HG03139 (cell line): Measurements from ENCODE around the gene GSG1L.
"Not testable (repeated sequence)": the region's sequence is repeated elsewhere in the genome, so short reads cannot be mapped to it uniquely, and the experiment has no call there.

ENCODE experiments used
- ATAC-seq: cut with Tn5 transposase; IDR thresholded peaks from one replicate; pipeline ENCODE4 v1.9.1; 2021; ENCODE audit not compliant: unreplicated experiment

GSG1L gene

DNA sequence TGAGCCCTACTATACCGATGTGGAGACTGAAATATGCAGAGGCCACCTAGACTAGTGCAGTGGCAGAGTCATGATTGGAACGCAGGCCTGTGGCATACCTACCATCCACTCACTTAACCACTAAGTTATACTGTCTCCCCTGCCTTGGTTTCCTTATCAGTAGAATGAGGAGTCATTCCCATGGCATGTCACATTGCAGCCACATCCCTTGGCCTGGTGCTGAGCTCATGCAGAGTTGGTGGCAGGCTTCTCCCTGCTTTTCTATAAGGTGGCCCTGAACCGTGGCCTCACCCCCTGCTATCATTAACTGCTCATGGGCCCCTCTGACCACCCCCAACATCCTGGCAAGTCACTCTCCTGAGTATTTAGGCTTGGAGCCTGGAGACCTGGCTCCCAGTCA lies 301.1 kb downstream of the GSG1L start:
- ATAC-seq = no peak

GRCh38 chr16:27761816-27762215 lies 301.7 kb downstream of the GSG1L start:
- no peak for ATAC-seq

DNA sequence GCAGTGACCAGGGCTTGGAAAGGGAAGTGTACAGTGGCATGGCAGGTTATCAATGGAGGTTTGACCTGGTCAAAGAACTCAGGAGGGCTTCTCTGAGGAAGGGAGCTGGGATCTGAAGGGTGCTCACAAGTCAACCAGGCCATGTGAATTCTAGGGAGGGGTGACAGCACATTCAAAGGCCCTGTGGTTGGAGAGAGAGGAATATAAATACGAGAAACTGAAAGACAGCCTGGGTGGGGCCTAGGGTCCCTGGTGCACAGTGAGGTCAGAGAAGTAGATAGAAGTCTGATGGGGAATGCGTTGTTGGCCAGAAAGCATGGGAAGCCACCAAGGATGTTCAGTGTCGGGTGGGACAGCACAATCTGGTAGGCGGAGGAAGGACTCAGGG lies 302.7 kb downstream of the GSG1L start:
- ATAC-seq = no peak

GRCh38 chr16:27759967-27760788 lies 303.3 kb downstream of the GSG1L start:
- ATAC-seq = no peak

- no peak for ATAC-seq
These were observed 304.1 kb downstream of the GSG1L start for GRCh38 chr16:27759301-27759871.

GRCh38 chr16:27758544-27758943 lies 305.0 kb downstream of the GSG1L start:
- ATAC-seq = no peak

- no peak for ATAC-seq
These were observed 307.1 kb downstream of the GSG1L start for GRCh38 chr16:27756206-27756970.

DNA sequence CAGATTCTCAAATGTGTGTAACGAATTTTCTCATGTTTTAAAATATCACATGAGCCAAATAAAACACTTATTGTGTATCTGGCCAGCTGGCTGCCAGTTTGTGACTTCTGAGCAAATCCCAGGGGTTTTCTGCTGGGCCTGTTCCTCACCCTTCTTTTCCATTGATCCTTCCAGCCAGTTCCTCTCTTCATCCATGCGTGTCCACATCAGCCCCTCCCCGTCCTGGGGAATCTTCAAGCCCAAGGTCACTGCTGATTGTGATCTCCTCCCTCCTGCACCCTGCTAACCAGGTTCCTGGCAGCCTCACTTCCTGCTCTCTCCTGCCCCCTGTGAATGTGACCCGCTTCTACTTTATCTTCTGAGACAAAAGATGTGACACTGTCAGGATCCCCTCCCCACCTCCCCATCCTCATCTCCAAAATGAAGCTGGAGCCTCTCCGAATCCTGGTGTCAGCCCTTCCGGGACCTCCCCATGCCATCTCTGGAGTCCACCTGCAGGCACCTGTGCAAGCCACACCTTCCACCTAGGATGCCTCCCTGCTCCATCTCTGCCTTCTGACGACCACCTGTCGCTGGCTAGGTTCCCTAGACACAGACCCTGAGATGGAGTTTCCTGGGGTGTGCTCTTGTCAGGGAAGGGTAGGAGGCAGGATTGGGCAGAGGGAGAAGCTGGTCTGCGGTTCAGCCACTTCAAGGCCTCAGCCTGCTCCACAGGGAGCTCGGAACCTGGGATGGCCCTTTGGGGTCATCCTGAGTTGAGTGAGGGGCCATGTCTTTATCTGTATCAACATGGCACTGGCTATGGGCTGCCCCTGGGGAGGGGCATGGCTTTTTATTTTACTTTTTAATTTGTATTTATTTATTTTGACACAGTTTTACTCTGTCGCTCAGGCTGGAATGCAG lies 308.5 kb downstream of the GSG1L start:
- no peak for ATAC-seq

GRCh38 chr16:27753563-27753962 lies 310.0 kb downstream of the GSG1L start:
- ATAC-seq = no peak

DNA sequence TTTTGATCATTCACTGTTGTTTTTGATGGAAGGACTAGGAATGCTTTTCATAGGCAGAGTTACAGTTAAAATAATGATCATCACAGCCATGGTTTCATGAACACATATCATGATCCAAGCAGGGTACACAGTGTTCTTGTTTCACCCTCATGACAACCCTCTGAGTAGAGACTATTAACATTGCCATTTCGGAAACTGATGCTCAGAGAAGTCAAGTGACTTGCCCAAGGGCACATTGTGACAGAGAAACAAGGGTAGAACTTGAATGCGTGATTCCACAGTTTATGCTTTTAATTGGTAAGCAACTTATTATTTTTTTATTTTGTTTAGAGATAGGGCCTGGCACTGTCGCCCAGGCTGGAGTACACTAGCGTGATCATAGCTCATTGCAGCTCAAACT lies 311.3 kb downstream of the GSG1L start:
- no peak for ATAC-seq

GRCh38 chr16:27751676-27752075 lies 311.8 kb downstream of the GSG1L start:
- ATAC-seq = no peak

DNA sequence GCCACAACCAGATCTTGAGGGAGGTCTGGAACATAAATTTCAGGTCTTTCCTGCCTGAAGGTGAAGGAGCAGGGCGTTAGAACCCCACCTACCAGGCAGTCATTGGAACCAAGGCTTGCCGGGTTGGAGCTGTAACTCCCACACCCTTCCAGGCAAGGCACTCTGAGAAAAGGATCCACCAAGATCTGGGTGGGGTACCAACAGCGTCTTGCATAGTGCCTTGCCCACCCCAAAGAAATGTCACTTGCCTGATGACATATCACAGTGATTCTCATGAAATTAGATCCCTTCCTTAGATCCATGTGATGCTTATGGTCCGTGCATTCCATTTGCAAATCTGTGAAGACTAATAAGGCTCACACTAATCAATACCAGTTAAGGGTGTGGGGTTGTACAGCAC lies 312.3 kb downstream of the GSG1L start:
- ATAC-seq = no peak

DNA sequence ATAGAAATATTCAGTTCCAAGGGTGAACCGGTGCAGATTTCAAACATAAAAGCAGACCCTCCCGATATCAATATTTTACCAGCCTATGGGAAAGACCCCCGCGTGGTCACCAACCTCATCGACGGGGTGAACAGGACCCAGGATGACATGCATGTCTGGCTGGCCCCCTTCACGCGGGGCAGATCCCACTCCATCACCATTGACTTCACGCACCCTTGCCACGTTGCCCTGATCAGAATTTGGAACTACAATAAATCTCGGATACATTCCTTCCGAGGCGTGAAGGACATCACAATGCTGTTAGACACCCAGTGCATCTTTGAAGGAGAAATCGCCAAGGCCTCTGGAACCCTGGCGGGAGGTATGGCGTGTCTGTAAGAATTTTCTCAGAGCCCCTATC lies 313.6 kb downstream of the GSG1L start:
- ATAC-seq = no peak

DNA sequence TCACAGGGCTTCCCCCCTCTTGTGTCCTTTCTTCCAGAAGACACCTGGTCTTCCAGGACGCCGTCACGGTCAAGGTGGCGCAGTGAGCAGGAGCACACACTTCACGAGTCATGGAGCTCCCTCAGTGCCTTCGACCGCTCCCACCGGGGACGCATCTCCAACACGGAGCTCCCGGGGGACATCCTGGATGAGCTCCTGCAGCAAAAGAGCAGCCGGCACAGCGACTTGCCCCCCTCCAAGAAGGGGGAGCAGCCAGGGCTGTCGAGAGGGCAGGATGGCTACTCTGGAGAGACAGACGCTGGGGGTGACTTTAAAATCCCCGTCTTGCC lies 314.0 kb downstream of the GSG1L start:
- ATAC-seq = no peak

- ATAC-seq = no peak
These were observed 314.5 kb downstream of the GSG1L start for GRCh38 chr16:27748868-27749546.

GRCh38 chr16:27747946-27748345 lies 315.6 kb downstream of the GSG1L start:
- no peak for ATAC-seq

DNA sequence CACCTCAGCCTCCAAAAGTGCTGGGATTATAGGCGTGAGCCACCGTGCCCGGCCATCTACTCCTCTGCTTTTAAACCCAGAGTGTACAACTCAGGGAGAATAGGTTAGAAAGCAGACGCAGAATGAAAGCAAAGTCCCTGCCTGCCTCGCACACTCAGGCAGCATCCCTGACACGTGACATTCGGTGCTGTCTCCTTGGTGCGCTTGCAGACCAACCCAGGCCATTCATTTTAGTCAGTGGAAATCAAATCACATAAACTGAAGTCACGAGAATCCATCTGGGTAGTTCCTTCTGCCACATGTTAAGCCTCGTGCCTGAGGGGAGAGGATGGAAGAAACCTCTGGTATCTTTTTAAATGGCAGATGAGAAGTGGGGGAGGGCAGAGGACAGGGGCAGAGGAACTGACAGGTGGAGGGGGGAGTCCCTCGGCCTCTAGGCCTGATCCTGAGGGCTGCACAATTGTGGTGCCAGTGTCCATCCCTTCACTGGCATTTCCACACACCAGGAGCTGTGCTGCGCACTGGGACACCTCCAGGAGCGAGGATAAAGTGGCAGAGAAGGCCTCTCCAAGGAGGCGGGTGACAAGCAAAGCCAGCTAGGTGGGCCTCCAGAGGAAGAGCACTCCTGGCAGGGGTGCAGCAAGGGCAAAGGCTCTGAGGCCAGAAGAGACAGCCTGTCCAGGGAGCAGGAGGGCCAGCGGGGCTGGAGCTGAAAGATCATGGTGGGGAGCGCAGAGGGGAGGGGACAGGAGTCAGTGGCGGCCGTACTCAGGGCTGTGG lies 317.2 kb downstream of the GSG1L start:
- ATAC-seq = no peak

DNA sequence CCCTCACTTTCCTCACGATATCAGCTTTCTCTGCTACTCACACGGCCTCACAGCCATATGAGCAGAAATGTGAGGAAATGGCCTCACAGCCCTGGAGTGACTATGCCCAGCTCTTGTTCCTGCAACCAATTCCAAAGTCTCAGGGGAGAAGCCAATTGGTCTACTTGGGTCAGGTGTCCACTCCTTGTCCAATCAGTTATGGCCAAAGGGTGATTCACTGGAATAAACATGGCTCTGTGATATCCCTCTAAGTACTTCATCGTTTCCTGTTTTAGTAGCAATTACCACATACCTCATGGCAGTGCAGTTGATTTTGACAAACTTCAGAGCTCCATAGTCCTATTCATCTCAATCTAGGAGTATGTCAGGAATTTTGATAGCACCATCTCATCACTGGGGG lies 318.2 kb downstream of the GSG1L start:
- ATAC-seq = no peak

GRCh38 chr16:27743963-27744362 lies 319.6 kb downstream of the GSG1L start:
- no peak for ATAC-seq

DNA sequence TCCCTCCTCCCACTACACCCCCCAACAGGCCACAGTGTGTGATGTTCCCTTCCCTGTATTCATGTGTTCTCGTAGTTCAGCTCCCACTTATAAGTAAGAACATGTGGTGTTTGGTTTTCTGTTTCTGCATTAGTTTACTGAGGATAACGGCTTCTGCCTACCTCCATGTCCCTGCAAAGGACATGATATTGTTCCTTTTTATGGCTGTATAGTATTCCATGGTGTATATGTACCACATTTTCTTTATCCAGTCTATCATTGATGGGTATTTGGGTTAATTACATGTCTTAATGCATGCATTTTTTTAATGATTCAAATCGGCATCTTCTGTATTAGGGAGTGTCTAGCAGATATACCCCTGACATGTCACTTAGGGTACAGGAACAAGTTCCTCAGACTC lies 320.5 kb downstream of the GSG1L start:
- ATAC-seq = not testable (repeated sequence)
